Measurements from ENCODE around the gene TMEM156. TPM values are rescaled to one million over a fixed set of nuclear protein-coding genes. Genes with fewer than 3 reads are reported as not detected.
"Not testable (repeated sequence)": the region's sequence is repeated elsewhere in the genome, so short reads cannot be mapped to it uniquely, and the experiment has no call there.

The TMEM156 gene
- total and polyA plus RNA-seq, 2 donors: 15.0 to 23.7 TPM

- no peak overlapping the region for H3K4me3 ChIP-seq (ENCODE audit: low read length in 2 of 2)
- 90% methylated on average over 3 of the region's 3 CpGs for WGBS
- no peaks in the 10 kb centered on the region for H3K27me3 ChIP-seq (ENCODE audit: control insufficient read depth in 2 of 2, insufficient read depth in 1 of 2, low read length in 1 of 2)
- H3K27ac ChIP-seq (ENCODE audit: low read depth in 1 of 2, low read length in 1 of 2): peak overlapping the region in 1 of 2 donors; percentile 10
- peaks cover 0 to 18% of the 10 kb centered on the region in 2 donors for H3K4me1 ChIP-seq (ENCODE audit: control insufficient read depth in 2 of 2, insufficient read depth in 2 of 2, low read length in 2 of 2)
- no peaks in the 10 kb centered on the region for H3K9me3 ChIP-seq (ENCODE audit: control insufficient read depth in 2 of 2, insufficient read depth in 1 of 2, low read length in 1 of 2)
- no peak for DNase-seq (ENCODE audit: low read depth in 6 of 9, low spot score in 9 of 9)
- H3K36me3 ChIP-seq (ENCODE audit: control insufficient read depth in 2 of 2, insufficient read depth in 2 of 2, low read length in 1 of 2): no peaks in the 10 kb centered on the region
Observed at GRCh38 chr4:39037941-39038340, 5.7 kb upstream of the TMEM156 start.

DNA sequence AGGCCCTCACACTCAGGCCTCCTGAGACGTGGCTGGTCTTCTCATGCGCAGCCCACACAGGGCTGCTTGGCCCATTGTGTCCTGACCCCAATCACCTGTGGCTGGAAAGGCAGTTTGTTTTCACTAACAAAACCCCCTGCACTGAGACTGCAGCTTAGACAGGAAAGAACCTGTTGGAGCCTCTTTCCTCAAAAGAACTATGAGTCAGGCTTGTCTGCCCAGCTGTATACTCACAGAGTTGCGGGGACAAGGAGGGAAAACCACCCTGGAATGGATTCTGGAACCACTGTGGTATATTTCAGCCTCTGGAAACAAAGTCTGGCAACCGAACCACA is 5.2 kb upstream of the TMEM156 start:
- Histone ChIP-seq H3K4me3 (ENCODE audit: low read length in 2 of 2) (no peak overlapping the region), H3K9me3 (ENCODE audit: control insufficient read depth in 2 of 2, insufficient read depth in 1 of 2, low read length in 1 of 2) (no peaks in the 10 kb centered on the region), H3K27me3 (ENCODE audit: control insufficient read depth in 2 of 2, insufficient read depth in 1 of 2, low read length in 1 of 2) (no peaks in the 10 kb centered on the region), H3K4me1 (ENCODE audit: control insufficient read depth in 2 of 2, insufficient read depth in 2 of 2, low read length in 2 of 2) (peaks cover 3 to 22% of the 10 kb centered on the region in 2 donors), H3K27ac (ENCODE audit: low read depth in 1 of 2, low read length in 1 of 2) (peak overlapping the region in 1 of 2 donors; percentile 34), H3K36me3 (ENCODE audit: control insufficient read depth in 2 of 2, insufficient read depth in 2 of 2, low read length in 1 of 2) (no peaks in the 10 kb centered on the region)
- 90% methylated on average over 4 of the region's 4 CpGs for WGBS
- peak in 1 of 9 donors; percentile 33 for DNase-seq (ENCODE audit: low read depth in 6 of 9, low spot score in 9 of 9)

DNA sequence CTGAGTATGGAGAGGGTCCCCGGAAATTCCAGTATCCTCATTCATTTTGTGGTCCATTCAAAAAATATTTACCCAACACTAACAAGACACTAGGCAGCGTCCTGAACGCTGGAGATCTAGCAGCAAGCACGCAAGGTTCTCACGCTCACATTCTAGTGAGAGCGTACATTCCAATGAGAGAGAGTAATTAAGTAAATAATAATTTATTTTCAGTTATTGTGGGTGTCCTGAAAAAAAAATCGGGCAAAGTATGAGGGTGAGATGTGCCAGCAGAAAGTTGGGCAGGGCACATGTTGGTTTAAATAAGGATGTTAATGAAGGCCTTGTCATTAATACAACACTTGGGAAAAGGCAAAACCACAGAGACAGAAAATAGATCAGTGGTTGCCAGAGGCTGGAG is 4.0 kb upstream of the TMEM156 start:
- 97% methylated on average over 7 of the region's 7 CpGs for WGBS
- no peak for DNase-seq (ENCODE audit: low read depth in 6 of 9, low spot score in 9 of 9)
- no peak overlapping the region for H3K27ac ChIP-seq (ENCODE audit: low read depth in 1 of 2, low read length in 1 of 2)
- no peaks in the 10 kb centered on the region for H3K36me3 ChIP-seq (ENCODE audit: control insufficient read depth in 2 of 2, insufficient read depth in 2 of 2, low read length in 1 of 2)
- no peaks in the 10 kb centered on the region for H3K27me3 ChIP-seq (ENCODE audit: control insufficient read depth in 2 of 2, insufficient read depth in 1 of 2, low read length in 1 of 2)
- no peak overlapping the region for H3K4me3 ChIP-seq (ENCODE audit: low read length in 2 of 2)
- no peaks in the 10 kb centered on the region for H3K9me3 ChIP-seq (ENCODE audit: control insufficient read depth in 2 of 2, insufficient read depth in 1 of 2, low read length in 1 of 2)
- peaks cover 4 to 26% of the 10 kb centered on the region in 2 donors for H3K4me1 ChIP-seq (ENCODE audit: control insufficient read depth in 2 of 2, insufficient read depth in 2 of 2, low read length in 2 of 2)

- H3K36me3 ChIP-seq (ENCODE audit: control insufficient read depth in 2 of 2, insufficient read depth in 2 of 2, low read length in 1 of 2); DNase-seq (ENCODE audit: low read depth in 6 of 9, low spot score in 9 of 9); H3K27me3 ChIP-seq (ENCODE audit: control insufficient read depth in 2 of 2, insufficient read depth in 1 of 2, low read length in 1 of 2); H3K9me3 ChIP-seq (ENCODE audit: control insufficient read depth in 2 of 2, insufficient read depth in 1 of 2, low read length in 1 of 2): not testable (repeated sequence)
- Histone ChIP-seq H3K4me3 (ENCODE audit: low read length in 2 of 2) (peak overlapping the region; percentile 25 to 45), H3K27ac (ENCODE audit: low read depth in 1 of 2, low read length in 1 of 2) (peak overlapping the region in 1 of 2 donors; percentile 93), H3K4me1 (ENCODE audit: control insufficient read depth in 2 of 2, insufficient read depth in 2 of 2, low read length in 2 of 2) (peaks cover 4 to 28% of the 10 kb centered on the region in 2 donors)
- WGBS: 67% methylated on average over 6 of the region's 6 CpGs
Observed at GRCh38 chr4:39031590-39032020, 604 bp downstream of the TMEM156 start.

GRCh38 chr4:39030725-39031124 is 1.5 kb downstream of the TMEM156 start:
- H3K4me3 ChIP-seq (ENCODE audit: low read length in 2 of 2): peak overlapping the region; percentile 22 to 42
- no peaks in the 10 kb centered on the region for H3K27me3 ChIP-seq (ENCODE audit: control insufficient read depth in 2 of 2, insufficient read depth in 1 of 2, low read length in 1 of 2)
- peak overlapping the region in 1 of 2 donors; percentile 45 for H3K27ac ChIP-seq (ENCODE audit: low read depth in 1 of 2, low read length in 1 of 2)
- WGBS: 61% methylated on average over 3 of the region's 3 CpGs
- H3K36me3 ChIP-seq (ENCODE audit: control insufficient read depth in 2 of 2, insufficient read depth in 2 of 2, low read length in 1 of 2): no peaks in the 10 kb centered on the region
- DNase-seq (ENCODE audit: low read depth in 6 of 9, low spot score in 9 of 9): no peak
- H3K4me1 ChIP-seq (ENCODE audit: control insufficient read depth in 2 of 2, insufficient read depth in 2 of 2, low read length in 2 of 2): peaks cover 4 to 28% of the 10 kb centered on the region in 2 donors
- no peaks in the 10 kb centered on the region for H3K9me3 ChIP-seq (ENCODE audit: control insufficient read depth in 2 of 2, insufficient read depth in 1 of 2, low read length in 1 of 2)

GRCh38 chr4:39029752-39030694 is 2.2 kb downstream of the TMEM156 start:
- Histone ChIP-seq H3K9me3 (ENCODE audit: control insufficient read depth in 2 of 2, insufficient read depth in 1 of 2, low read length in 1 of 2) (no peaks in the 10 kb centered on the region), H3K27me3 (ENCODE audit: control insufficient read depth in 2 of 2, insufficient read depth in 1 of 2, low read length in 1 of 2) (no peaks in the 10 kb centered on the region), H3K27ac (ENCODE audit: low read depth in 1 of 2, low read length in 1 of 2) (peak overlapping the region in 1 of 2 donors; percentile 45), H3K4me1 (ENCODE audit: control insufficient read depth in 2 of 2, insufficient read depth in 2 of 2, low read length in 2 of 2) (peaks cover 4 to 26% of the 10 kb centered on the region in 2 donors), H3K4me3 (ENCODE audit: low read length in 2 of 2) (peak overlapping the region; percentile 22 to 42), H3K36me3 (ENCODE audit: control insufficient read depth in 2 of 2, insufficient read depth in 2 of 2, low read length in 1 of 2) (no peaks in the 10 kb centered on the region)
- DNase-seq (ENCODE audit: low read depth in 6 of 9, low spot score in 9 of 9): peak in 1 of 9 donors; percentile 54

- Histone ChIP-seq H3K36me3 (ENCODE audit: control insufficient read depth in 2 of 2, insufficient read depth in 2 of 2, low read length in 1 of 2) (no peaks in the 10 kb centered on the region), H3K4me3 (ENCODE audit: low read length in 2 of 2) (no peak overlapping the region), H3K27ac (ENCODE audit: low read depth in 1 of 2, low read length in 1 of 2) (no peak overlapping the region), H3K9me3 (ENCODE audit: control insufficient read depth in 2 of 2, insufficient read depth in 1 of 2, low read length in 1 of 2) (no peaks in the 10 kb centered on the region), H3K27me3 (ENCODE audit: control insufficient read depth in 2 of 2, insufficient read depth in 1 of 2, low read length in 1 of 2) (no peaks in the 10 kb centered on the region), H3K4me1 (ENCODE audit: control insufficient read depth in 2 of 2, insufficient read depth in 2 of 2, low read length in 2 of 2) (peaks cover 0 to 9% of the 10 kb centered on the region in 2 donors)
- DNase-seq (ENCODE audit: low read depth in 6 of 9, low spot score in 9 of 9): no peak
Observed at GRCh38 chr4:39026096-39026495, 6.1 kb downstream of the TMEM156 start.

DNA sequence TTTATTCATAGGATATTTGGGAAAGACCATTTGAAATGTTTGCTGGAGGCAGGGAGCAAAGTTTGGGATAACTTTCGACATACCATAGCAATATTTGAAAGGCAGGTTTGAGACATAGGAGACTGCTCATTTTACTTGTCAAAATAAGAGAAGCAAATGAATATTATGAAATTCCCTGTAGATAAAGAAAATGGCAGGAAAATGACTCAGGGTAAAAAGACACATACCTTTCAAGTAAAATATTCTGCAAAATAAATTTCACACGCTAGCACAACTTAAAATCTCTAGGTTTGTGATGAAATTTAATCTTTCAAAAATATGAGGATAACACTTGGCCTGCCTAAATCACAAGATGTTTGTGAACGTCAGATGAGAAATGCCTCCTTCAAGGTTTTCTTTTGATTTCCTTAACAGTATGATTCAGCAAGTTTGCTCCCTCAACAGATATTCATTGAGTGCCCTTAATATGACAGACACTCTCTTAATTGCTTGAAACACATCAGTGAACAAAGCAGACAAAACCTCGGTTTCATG is 6.6 kb downstream of the TMEM156 start:
- peaks cover 0 to 9% of the 10 kb centered on the region in 2 donors for H3K4me1 ChIP-seq (ENCODE audit: control insufficient read depth in 2 of 2, insufficient read depth in 2 of 2, low read length in 2 of 2)
- no peaks in the 10 kb centered on the region for H3K9me3 ChIP-seq (ENCODE audit: control insufficient read depth in 2 of 2, insufficient read depth in 1 of 2, low read length in 1 of 2)
- DNase-seq (ENCODE audit: low read depth in 6 of 9, low spot score in 9 of 9): no peak
- no peaks in the 10 kb centered on the region for H3K36me3 ChIP-seq (ENCODE audit: control insufficient read depth in 2 of 2, insufficient read depth in 2 of 2, low read length in 1 of 2)
- H3K27me3 ChIP-seq (ENCODE audit: control insufficient read depth in 2 of 2, insufficient read depth in 1 of 2, low read length in 1 of 2): no peaks in the 10 kb centered on the region
- 39% methylated on average over 4 of the region's 4 CpGs for WGBS
- H3K27ac ChIP-seq (ENCODE audit: low read depth in 1 of 2, low read length in 1 of 2): no peak overlapping the region
- no peak overlapping the region for H3K4me3 ChIP-seq (ENCODE audit: low read length in 2 of 2)

- Histone ChIP-seq H3K27me3 (ENCODE audit: control insufficient read depth in 2 of 2, insufficient read depth in 1 of 2, low read length in 1 of 2) (no peaks in the 10 kb centered on the region), H3K4me3 (ENCODE audit: low read length in 2 of 2) (no peak overlapping the region), H3K9me3 (ENCODE audit: control insufficient read depth in 2 of 2, insufficient read depth in 1 of 2, low read length in 1 of 2) (no peaks in the 10 kb centered on the region), H3K27ac (ENCODE audit: low read depth in 1 of 2, low read length in 1 of 2) (no peak overlapping the region), H3K36me3 (ENCODE audit: control insufficient read depth in 2 of 2, insufficient read depth in 2 of 2, low read length in 1 of 2) (no peaks in the 10 kb centered on the region), H3K4me1 (ENCODE audit: control insufficient read depth in 2 of 2, insufficient read depth in 2 of 2, low read length in 2 of 2) (peaks cover 0 to 9% of the 10 kb centered on the region in 2 donors)
- WGBS: 97% methylated on average over 3 of the region's 3 CpGs
- no peak for DNase-seq (ENCODE audit: low read depth in 6 of 9, low spot score in 9 of 9)
Observed at GRCh38 chr4:39024311-39024865, 7.8 kb downstream of the TMEM156 start.
